ENCODE results near the gene INAFM1.

INAFM1 gene

GRCh38 chr19:47313754-47314295 is 39.1 kb downstream of the INAFM1 start:
- DNase-seq = no peak

- DNase-seq = no peak
Observed at GRCh38 chr19:47315125-47315821, 40.6 kb downstream of the INAFM1 start.

GRCh38 chr19:47316513-47316912 is 41.8 kb downstream of the INAFM1 start:
- no peak for DNase-seq

DNA sequence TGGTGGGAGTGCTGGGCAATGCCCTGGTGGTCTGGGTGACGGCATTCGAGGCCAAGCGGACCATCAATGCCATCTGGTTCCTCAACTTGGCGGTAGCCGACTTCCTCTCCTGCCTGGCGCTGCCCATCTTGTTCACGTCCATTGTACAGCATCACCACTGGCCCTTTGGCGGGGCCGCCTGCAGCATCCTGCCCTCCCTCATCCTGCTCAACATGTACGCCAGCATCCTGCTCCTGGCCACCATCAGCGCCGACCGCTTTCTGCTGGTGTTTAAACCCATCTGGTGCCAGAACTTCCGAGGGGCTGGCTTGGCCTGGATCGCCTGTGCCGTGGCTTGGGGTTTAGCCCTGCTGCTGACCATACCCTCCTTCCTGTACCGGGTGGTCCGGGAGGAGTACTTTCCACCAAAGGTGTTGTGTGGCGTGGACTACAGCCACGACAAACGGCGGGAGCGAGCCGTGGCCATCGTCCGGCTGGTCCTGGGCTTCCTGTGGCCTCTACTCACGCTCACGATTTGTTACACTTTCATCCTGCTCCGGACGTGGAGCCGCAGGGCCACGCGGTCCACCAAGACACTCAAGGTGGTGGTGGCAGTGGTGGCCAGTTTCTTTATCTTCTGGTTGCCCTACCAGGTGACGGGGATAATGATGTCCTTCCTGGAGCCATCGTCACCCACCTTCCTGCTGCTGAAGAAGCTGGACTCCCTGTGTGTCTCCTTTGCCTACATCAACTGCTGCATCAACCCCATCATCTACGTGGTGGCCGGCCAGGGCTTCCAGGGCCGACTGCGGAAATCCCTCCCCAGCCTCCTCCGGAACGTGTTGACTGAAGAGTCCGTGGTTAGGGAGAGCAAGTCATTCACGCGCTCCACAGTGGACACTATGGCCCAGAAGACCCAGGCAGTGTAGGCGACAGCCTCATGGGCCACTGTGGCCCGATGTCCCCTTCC is 45.5 kb downstream of the INAFM1 start:
- DNase-seq = no peak

- no peak for DNase-seq
Observed at GRCh38 chr19:47321630-47322029, 46.9 kb downstream of the INAFM1 start.

GRCh38 chr19:47322058-47322457 is 47.4 kb downstream of the INAFM1 start:
- no peak for DNase-seq

DNA sequence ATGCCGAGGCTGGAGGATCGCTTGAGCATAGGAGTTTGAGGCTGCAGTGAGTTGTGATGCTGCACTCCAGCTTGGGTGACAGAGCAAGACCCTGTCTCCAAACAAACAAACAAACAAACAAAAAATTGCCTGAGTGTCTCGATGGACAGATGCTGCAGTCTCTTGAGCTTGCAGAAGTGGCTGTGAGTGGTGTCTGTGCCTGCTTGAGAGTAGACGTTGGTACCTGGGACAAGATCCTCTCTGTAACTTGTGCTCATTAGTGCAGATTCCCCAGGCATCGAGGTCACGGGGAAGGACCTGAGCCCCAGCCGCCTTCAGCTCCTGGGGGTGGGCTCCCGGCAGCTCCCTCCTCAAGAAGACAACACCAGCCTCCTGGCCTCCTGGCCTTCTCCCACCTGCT is 48.7 kb downstream of the INAFM1 start:
- DNase-seq = no peak

DNA sequence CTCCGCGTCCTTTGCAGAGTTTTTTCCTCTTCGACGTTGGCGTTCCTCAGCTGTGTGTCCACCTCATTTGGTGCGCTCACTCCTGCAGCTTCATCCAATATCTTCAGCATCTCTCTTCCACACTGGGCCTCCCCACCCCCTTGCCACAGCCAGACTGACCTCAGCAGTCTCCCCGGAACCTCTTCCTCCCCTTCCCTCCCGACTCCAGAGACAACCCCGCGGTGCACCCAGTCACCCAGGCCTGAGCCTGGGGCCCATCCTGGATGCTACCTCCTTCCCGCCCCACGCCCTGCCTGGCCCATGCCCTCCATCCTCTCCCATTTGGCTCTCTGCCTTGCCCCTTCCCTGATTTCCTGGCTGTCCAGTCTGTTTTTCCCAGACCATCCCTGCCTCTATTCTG is 49.2 kb downstream of the INAFM1 start:
- no peak for DNase-seq

DNA sequence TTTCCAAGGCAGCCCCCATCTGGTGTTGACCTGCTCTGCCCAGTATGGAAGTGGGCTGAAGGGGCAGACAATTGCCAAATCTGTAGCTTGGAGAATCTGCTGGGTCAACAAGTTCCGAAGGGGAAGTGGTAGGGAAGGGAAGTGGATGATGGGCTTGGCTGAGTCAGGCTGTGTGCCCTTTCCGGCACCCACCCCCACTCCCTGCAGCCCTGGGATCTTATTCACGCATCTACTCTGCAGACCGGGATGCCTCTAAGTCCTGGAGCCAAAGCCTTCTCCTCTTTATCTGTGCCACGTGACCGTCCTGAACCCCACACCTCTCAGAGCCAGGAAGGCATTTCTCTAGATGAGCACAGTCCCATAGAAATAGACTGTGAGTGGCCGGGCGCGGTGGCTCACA is 49.8 kb downstream of the INAFM1 start:
- DNase-seq = no peak
